SK-N-SH treated with all-trans-retinoic acid at 6 μM for 48 hours (cell line): ENCODE data around the gene HMGCS1.

Source experiments
- ARNTL ChIP-seq: fragments of 450-650 bp; formaldehyde crosslinking; IDR thresholded peaks from 2 replicates; pipeline ENCODE4 v1.5.0; 2020; ENCODE audit warnings: low read depth, mild to moderate bottlenecking, moderate library complexity, borderline replicate concordance
- ESRRG ChIP-seq: fragments of 250-450 bp; sonication (Bioruptor Pico); IDR thresholded peaks from 2 replicates; pipeline ENCODE4 v1.6.1; 2021; ENCODE audit warnings: mild to moderate bottlenecking
- GLIS3 ChIP-seq: fragments of 250-450 bp; sonication (Bioruptor Pico); IDR thresholded peaks from 2 replicates; pipeline ENCODE4 v1.5.0; 2020; ENCODE audit warnings: mild to moderate bottlenecking, moderate library complexity
- TCF4 ChIP-seq: fragments of 250-450 bp; sonication (Bioruptor Pico); IDR thresholded peaks from 2 replicates; pipeline ENCODE4 v1.8.0; 2021; ENCODE audit warnings: mild to moderate bottlenecking, moderate library complexity, borderline replicate concordance
- TSHZ2 ChIP-seq: fragments of 250-450 bp; sonication (Bioruptor Pico); IDR thresholded peaks from 2 replicates; pipeline ENCODE4 v1.5.0; 2020; ENCODE audit warnings: mild to moderate bottlenecking, moderate library complexity
- ZC3H10 ChIP-seq: fragments of 250-450 bp; sonication (Bioruptor Pico); IDR thresholded peaks from 2 replicates; pipeline ENCODE4 v1.5.1; 2021; ENCODE audit warnings: mild to moderate bottlenecking, moderate library complexity
- ZFP3 ChIP-seq: fragments of 250-450 bp; sonication (Bioruptor Pico); IDR thresholded peaks from 2 replicates; pipeline ENCODE4 v1.5.0; 2020; ENCODE audit warnings: mild to moderate bottlenecking, moderate library complexity
- ZFP30 ChIP-seq: fragments of 450-650 bp; formaldehyde crosslinking; IDR thresholded peaks from 2 replicates; pipeline ENCODE4 v1.5.0; 2022; ENCODE audit warnings: mild to moderate bottlenecking, moderate library complexity
- ZNF565 ChIP-seq: fragments of 450-650 bp; formaldehyde crosslinking; conservative IDR thresholded peaks from 2 replicates; pipeline ENCODE4 v1.5.0; 2020; ENCODE audit warnings: low read depth, mild to moderate bottlenecking, moderate library complexity

- TF ChIP-seq ARNTL (CRISPR knock-in tag) (no peak), ESRRG (CRISPR knock-in tag) (no peak), TCF4 (CRISPR knock-in tag) (no peak), ZNF565 (CRISPR knock-in tag) (no peak), GLIS3 (CRISPR knock-in tag) (no peak), ZFP30 (CRISPR knock-in tag) (no peak), ZC3H10 (CRISPR knock-in tag) (no peak), TSHZ2 (CRISPR knock-in tag) (no peak), ZFP3 (CRISPR knock-in tag) (no peak)
These were observed 45.5 kb upstream of the HMGCS1 start for GRCh38 chr5:43358726-43359125.
